ENCODE data around the gene WNK3. TPM values are rescaled to one million over a fixed set of nuclear protein-coding genes. Genes with fewer than 3 reads are reported as not detected.

WNK3 gene
- total and polyA plus RNA-seq, 9 of the 15 experiments (the other 6 are each of a cell fraction or from before 2014, with no cell fraction given) = under 0.01 to 0.02 (median 0.01) TPM; not detected in 4

GRCh38 chrX:54288968-54289367 is 68.9 kb downstream of the WNK3 start:
- no TSS peak for BruUV-seq (replicated peaks)
- no peak overlapping the region for H3K9ac ChIP-seq (ENCODE audit: insufficient read depth in 1 of 2, low read depth in 2 of 2, low read length in 2 of 2)
- ATAC-seq (no peak), FAIRE-seq (no peak), DNase-seq (ENCODE audit: extremely low read depth in 1 of 4, low spot score in 3 of 4) (no peak)
- H3K9me3 ChIP-seq (replicated peaks; ENCODE audit: control insufficient read depth, insufficient read depth, low read depth, low read length) = no peaks in the 10 kb centered on the region
- no peak overlapping the region for H3K4me3 ChIP-seq
- H3K4me1 ChIP-seq (replicated peaks in 1 of 2; ENCODE audit: control insufficient read depth in 2 of 2, insufficient read depth in 2 of 2, low read length in 2 of 2) = no peaks in the 10 kb centered on the region
- WGBS (ENCODE audit: insufficient coverage, low coverage, missing lambda C conversion rate) = 0% methylated on average over 1 of the region's 2 CpGs
- H3K79me2 ChIP-seq (ENCODE audit: control insufficient read depth, insufficient read depth, low read length) = no peaks in the 10 kb centered on the region
- intact Hi-C loops (cut with micrococcal nuclease) (no loop called here), in situ Hi-C loops (cut with MboI) (no loop called here)
- H2AFZ ChIP-seq (ENCODE audit: low read depth, low read length) = no peak overlapping the region
- no peak overlapping the region for H3K27ac ChIP-seq (ENCODE audit: extremely low read depth, low read depth, low read length)
- H3K36me3 ChIP-seq (ENCODE audit: control insufficient read depth, insufficient read depth, low read length) = no peaks in the 10 kb centered on the region
- ChIA-PET POLR2A (no interaction called here), CTCF (ENCODE audit: low intra/inter-chr PET ratio) (no interaction called here)
- H3K9me1 ChIP-seq (ENCODE audit: control insufficient read depth, insufficient read depth, low read length) = no peaks in the 10 kb centered on the region
- no peak overlapping the region for H3K4me2 ChIP-seq (ENCODE audit: insufficient read depth, low read length)
- H3K27me3 ChIP-seq (ENCODE audit: control insufficient read depth in 2 of 2, insufficient read depth in 2 of 2, low read length in 2 of 2) = peaks cover 3 to 5% of the 10 kb centered on the region in 2 experiments; a peak in 3 of 5 replicates
- no peaks in the 10 kb centered on the region; the same call in 1 of the 2 replicates for H4K20me1 ChIP-seq (replicated peaks; ENCODE audit: control insufficient read depth, insufficient read depth, low read length)
- TF ChIP-seq ZNF431 (CRISPR knock-in tag; IDR thresholded peaks at IDR 0.05) = no peak
- TF ChIP-seq NONO (IDR thresholded peaks at IDR 0.05; ENCODE audit: low read depth in 2 of 2, low read length in 1 of 2) = no peak
- TF ChIP-seq GABPB1 (CRISPR knock-in tag; IDR thresholded peaks at IDR 0.05) = no peak
- TF ChIP-seq PKNOX1 (IDR thresholded peaks at IDR 0.05) = no peak
- no peak for TF ChIP-seq TEAD4 (IDR thresholded peaks at IDR 0.05; ENCODE audit: low read length)
- no peak for TF ChIP-seq TEAD4 (CRISPR knock-in tag; IDR thresholded peaks at IDR 0.05; ENCODE audit: borderline replicate concordance)
- peak; percentile 15; the same call in 1 of the 2 replicates for TF ChIP-seq TAL1 (IDR thresholded peaks at IDR 0.05)
- no peak for TF ChIP-seq HMBOX1 (IDR thresholded peaks at IDR 0.05)
- no peak for TF ChIP-seq CHCHD3 (CRISPR knock-in tag; IDR thresholded peaks at IDR 0.05)
- peak; percentile 44; the same call in 1 of the 2 replicates for TF ChIP-seq CBFA2T3 (IDR thresholded peaks at IDR 0.05)
- TF ChIP-seq HDAC2 (IDR thresholded peaks at IDR 0.05) = no peak
- TF ChIP-seq PPARD (CRISPR knock-in tag; IDR thresholded peaks at IDR 0.05) = no peak
- TF ChIP-seq ZNF518B (CRISPR knock-in tag; IDR thresholded peaks at IDR 0.05) = no peak
- TF ChIP-seq BHLHE40 (IDR thresholded peaks at IDR 0.05; ENCODE audit: low read length) = peak; percentile 28; the same call in 1 of the 2 replicates
- TF ChIP-seq SMAD2 (IDR thresholded peaks at IDR 0.05; ENCODE audit: low read depth, low read length) = no peak
- no peak for TF ChIP-seq ETS2 (tag; IDR thresholded peaks at IDR 0.05; ENCODE audit: borderline replicate concordance, poor library complexity, severe bottlenecking)
- no peak for TF ChIP-seq ETS1 (conservative IDR thresholded peaks at IDR 0.05; ENCODE audit: control insufficient read depth, low read depth, low read length)
- TF ChIP-seq SRF (CRISPR knock-in tag; IDR thresholded peaks at IDR 0.05) = no peak
- TF ChIP-seq HDGF (IDR thresholded peaks at IDR 0.05) = no peak
